Measurements from ENCODE around the gene ANKMY1.
A peak's percentile ranks its signal among the peaks of the same experiment; 100 is the strongest.

The ANKMY1 gene

DNA sequence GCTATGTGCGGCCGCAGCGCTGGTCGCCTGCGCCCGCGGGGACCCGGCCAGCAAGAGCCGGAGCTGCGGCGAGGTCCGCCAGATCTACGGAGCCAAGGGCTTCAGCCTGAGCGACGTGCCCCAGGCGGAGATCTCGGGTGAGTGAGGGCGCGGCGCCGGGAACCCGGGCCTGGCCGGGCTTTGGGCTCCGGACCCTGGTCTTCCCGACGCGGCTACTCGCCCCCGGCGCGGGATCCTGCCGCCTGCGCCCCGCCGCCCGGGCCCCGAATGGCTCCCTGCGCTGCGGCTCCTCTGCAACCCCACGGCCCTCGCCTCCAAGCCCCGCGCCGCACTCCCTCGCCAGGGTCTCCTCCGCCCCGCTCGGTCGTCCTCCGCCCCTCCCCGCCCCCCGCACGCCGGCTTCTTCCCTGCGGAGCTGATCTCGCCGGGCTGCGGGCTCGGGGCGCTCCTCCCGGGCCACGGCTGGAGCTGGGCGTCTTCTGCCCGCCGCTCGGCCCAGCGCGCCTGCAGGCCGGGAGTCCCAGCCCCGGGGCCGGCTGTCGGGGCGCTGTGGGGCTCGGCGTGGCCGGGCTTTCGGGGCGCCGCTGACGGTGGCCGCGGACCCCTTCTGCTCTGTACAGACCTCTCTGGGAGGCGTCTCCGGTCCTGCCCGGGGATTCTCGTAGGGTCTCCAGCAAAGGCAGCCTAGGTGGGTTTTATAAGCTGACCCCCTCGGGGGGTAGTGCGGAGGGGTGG lies 121.7 kb downstream of the ANKMY1 start:
- H3K9me3 ChIP-seq, result peaks cover 7% of the 10 kb centered on the region; the same call in 1 of the 2 replicates
- H3K27me3 ChIP-seq, result peaks cover 13% of the 10 kb centered on the region
- TF ChIP-seq, protein P1, sequence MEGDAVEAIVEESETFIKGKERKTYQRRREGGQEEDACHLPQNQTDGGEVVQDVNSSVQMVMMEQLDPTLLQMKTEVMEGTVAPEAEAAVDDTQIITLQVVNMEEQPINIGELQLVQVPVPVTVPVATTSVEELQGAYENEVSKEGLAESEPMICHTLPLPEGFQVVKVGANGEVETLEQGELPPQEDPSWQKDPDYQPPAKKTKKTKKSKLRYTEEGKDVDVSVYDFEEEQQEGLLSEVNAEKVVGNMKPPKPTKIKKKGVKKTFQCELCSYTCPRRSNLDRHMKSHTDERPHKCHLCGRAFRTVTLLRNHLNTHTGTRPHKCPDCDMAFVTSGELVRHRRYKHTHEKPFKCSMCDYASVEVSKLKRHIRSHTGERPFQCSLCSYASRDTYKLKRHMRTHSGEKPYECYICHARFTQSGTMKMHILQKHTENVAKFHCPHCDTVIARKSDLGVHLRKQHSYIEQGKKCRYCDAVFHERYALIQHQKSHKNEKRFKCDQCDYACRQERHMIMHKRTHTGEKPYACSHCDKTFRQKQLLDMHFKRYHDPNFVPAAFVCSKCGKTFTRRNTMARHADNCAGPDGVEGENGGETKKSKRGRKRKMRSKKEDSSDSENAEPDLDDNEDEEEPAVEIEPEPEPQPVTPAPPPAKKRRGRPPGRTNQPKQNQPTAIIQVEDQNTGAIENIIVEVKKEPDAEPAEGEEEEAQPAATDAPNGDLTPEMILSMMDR (IDR thresholded peaks at IDR 0.05; ENCODE audit: low read depth, low read length), result no peak
- peak; percentile 54 for DNase-seq
- no peaks in the 10 kb centered on the region for H3K36me3 ChIP-seq
- peak overlapping the region; percentile 55 for H3K4me3 ChIP-seq (ENCODE audit: low read depth, low read length)
- H3K4me1 ChIP-seq, result peaks cover 3% of the 10 kb centered on the region

DNA sequence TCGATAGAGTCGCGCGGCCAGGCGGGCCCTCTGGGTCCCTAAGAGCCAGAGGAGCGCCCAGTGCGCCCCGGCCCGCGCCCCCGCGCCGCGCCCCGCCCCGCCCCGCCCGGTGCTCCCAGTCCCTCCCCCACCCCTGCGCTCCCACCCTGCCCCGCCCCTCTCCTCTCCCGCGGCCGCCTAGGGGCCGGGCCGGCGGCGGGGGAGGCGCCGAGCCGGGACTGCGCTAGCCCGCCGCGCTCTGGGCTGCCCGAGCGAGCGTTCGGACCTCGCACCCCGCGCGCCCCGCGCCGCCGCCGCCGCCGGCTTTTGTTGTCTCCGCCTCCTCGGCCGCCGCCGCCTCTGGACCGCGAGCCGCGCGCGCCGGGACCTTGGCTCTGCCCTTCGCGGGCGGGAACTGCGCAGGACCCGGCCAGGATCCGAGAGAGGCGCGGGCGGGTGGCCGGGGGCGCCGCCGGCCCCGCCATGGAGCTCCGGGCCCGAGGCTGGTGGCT lies 122.3 kb downstream of the ANKMY1 start, which contains the start of gene GPC1:
TSS of gene GPC1 (plus strand) at position 207 of the 491 bp plus-strand sequence. CDS start at position 463, 256 bp downstream.
- Histone ChIP-seq H3K4me1 (peaks cover 3% of the 10 kb centered on the region), H3K36me3 (no peaks in the 10 kb centered on the region), H3K27me3 (peaks cover 13% of the 10 kb centered on the region), H3K9me3 (peaks cover 7% of the 10 kb centered on the region; the same call in 1 of the 2 replicates), H3K4me3 (ENCODE audit: low read depth, low read length) (peak within 1 kb of the TSS; percentile 55)
- TF ChIP-seq, protein P1 (IDR thresholded peaks at IDR 0.05; ENCODE audit: low read depth, low read length), result no peak
- DNase-seq, result peak; percentile 80

DNA sequence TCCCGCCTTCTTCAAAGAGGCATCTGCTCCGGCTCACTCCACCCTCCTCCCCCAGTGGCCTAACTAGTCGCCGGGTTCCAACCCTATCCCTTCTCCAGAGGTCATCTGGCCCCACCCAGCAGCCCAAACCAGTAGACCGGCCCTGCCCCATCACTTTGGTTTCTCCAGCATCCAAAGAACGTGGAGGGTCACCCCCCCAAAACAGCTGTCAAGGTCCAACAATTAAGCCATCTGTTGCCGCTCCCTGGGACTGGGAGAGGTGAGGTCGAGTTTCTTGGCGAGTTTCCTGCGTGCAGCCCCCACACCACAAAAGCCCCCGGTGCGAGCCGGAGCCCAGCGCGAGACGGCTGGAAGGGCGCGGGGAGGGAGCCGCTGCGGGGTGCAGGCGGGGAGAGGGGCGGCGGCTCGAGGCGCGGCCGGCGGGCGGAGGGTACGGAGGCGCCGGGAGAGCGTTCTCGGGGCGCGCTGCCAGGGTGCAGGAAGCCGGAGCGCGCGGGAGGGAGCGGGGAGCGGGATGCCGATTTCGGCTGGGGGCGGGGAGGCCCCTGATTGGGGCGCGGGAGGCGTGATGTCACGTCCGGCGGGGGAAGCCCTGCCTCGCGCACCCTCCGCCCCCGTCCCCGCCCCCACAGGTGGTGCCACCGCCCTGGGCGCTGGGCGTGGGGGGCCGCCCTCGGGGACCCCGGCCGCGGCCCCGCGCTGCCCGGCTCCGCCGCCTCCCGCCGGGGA lies 122.9 kb downstream of the ANKMY1 start:
- Histone ChIP-seq H3K9me3 (peaks cover 7% of the 10 kb centered on the region; the same call in 1 of the 2 replicates), H3K27me3 (peaks cover 13% of the 10 kb centered on the region), H3K4me1 (peaks cover 3% of the 10 kb centered on the region), H3K36me3 (no peaks in the 10 kb centered on the region), H3K4me3 (ENCODE audit: low read depth, low read length) (peak overlapping the region; percentile 33)
- DNase-seq, result peak; percentile 95
- TF ChIP-seq, protein P1 (IDR thresholded peaks at IDR 0.05; ENCODE audit: low read depth, low read length), result no peak

DNA sequence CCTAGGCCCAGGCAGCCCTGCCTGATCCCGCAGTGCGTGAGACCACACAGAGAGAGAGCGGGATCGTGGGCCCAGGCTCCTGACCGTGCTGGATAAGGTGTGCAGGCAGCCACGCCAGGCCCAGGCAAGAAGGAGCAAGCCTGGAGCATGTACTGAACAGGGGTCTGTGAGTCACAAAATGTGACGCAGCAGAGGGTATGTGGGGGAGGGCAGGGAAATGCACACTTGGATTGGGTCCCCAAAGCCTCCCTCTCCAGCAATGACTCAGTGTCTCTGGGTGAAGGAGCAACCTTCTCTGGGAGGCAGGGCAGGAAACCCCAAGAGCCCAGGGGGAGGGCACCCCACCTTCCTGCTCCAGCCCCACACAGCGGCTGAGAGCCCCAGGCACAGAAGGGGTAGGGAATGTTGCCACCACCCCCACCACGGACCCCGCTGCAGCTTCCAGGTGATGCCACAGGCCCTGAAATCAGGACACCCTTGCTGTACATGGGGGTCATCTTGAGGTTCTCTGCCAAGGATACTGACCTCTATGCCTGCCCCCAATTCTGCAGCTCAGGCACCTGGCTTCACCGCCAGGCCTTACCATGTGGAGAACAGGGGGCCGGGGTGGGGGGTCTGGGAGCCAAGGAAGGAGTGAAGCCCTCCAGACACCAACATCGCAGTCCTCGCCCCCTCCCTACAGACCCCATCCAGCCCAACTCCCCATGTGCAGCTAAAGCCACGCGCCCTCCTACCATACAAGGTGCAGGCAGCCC lies 123.6 kb downstream of the ANKMY1 start:
- H3K9me3 ChIP-seq, result peaks cover 7% of the 10 kb centered on the region; the same call in 1 of the 2 replicates
- H3K36me3 ChIP-seq, result no peaks in the 10 kb centered on the region
- DNase-seq, result peak; percentile 24
- H3K4me3 ChIP-seq (ENCODE audit: low read depth, low read length), result peak overlapping the region; percentile 33
- H3K4me1 ChIP-seq, result peaks cover 3% of the 10 kb centered on the region
- TF ChIP-seq, protein P1 (IDR thresholded peaks at IDR 0.05; ENCODE audit: low read depth, low read length), result no peak
- H3K27me3 ChIP-seq, result peaks cover 13% of the 10 kb centered on the region

DNA sequence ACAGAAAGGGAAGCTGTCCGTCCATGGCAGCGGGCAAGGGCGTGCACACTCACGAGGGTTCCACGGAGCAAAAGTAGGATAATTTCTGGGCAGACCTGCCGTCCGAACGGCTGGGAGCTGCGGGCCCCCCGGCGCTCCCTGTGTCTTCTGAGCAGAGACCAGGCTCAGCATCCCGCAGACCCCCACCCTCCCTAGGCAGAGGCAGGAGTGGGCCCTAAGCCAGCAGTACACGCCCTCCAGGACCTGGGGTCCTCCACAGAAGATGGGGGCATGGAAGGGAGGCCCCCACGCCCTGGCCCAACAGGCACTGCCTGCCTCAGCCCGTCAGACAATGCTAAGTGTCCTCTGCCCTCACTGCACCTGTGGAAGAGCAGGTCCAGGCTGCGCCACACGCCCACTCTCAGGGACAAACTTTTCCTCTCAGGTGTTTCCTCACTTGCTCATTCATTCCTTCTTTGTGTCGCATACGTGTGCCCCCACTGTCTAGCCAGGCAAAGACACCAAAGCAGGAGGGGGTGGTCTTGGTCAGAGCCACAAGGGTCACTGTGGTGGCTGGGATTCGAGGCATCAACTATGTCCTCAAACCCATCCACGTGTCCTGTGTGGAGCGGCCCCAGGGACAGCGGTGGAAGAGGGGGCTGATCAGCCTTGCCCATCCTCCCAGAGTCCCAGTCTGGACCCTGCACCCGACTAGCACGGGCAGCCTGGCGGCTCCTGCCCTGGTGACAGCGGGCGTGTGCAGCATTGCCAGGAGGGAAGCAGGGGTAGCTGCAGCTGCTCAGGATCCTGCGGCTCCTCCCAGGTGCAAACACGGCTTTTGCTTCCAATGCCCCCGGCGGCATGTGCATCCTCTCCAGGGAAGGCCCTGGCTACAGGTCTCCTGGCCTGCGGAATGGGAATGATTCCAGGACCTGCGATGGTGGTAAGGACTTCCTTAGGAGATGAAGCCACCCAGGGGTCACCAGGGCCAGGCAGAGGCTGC lies 124.7 kb downstream of the ANKMY1 start:
- TF ChIP-seq, protein P1 (IDR thresholded peaks at IDR 0.05; ENCODE audit: low read depth, low read length), result no peak

More for the DNA sequence above, 124.7 kb downstream of the ANKMY1 start:
- H3K36me3 ChIP-seq, result no peaks in the 10 kb centered on the region
- no peak for DNase-seq
- H3K9me3 ChIP-seq, result peaks cover 7% of the 10 kb centered on the region; the same call in 1 of the 2 replicates
- no peak overlapping the region for H3K4me3 ChIP-seq (ENCODE audit: low read depth, low read length)
- H3K27me3 ChIP-seq, result peaks cover 13% of the 10 kb centered on the region
- peaks cover 3% of the 10 kb centered on the region for H3K4me1 ChIP-seq
